Activated T-helper 9 cell treated with anti-CD3 and anti-CD28 coated beads, Interleukin-2, amount 50 U/mL, for 16 hours (primary cell): ENCODE results near the gene SUN3.
A peak's percentile ranks its signal among the peaks of the same experiment; 100 is the strongest.
"Not testable (repeated sequence)": the region's sequence is repeated elsewhere in the genome, so short reads cannot be mapped to it uniquely, and the experiment has no call there.

Source experiments
- DNase-seq: peaks from one replicate; pipeline ENCODE4 v3.0.0-alpha.2; 2020; ENCODE audit warnings: low read depth

SUN3 gene

DNA sequence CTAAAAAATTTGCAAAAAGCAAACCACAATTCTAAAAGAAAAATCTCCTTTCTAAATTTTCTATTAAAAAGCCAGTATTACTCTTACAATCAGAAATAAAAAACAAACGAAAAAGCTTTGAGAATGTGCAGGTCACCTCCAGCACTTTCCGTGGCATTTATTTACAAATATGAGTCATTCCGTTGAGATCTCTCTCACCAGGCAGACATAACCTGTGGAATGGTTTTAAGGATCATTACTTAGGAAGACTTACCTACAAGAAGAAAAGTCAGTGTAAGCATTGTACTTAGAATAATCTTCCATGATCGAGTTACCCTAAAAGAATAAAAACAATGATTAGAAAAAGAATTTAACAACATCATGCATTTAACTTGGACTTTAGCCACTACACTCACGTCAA is 3.3 kb downstream of the SUN3 start:
- DNase-seq = no peak

DNA sequence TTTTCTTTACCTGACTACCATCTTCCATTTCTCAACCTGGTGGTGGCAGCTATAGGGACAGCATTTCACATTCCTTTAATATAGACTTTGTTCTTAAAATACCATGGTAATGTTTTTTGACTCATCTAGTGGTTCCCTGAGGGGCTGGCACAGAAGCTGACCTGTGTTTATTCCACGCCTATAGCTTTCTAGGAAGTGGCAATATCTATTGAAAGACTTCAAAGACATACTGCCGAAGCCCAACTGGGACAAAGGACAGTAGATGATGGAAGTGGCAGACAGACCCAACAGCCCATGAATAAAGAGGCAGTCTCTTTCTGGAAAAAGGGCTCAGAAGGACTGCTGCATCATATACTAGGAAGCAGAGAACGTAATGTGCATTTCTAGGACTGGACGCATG is 11.2 kb downstream of the SUN3 start:
- DNase-seq = no peak

DNA sequence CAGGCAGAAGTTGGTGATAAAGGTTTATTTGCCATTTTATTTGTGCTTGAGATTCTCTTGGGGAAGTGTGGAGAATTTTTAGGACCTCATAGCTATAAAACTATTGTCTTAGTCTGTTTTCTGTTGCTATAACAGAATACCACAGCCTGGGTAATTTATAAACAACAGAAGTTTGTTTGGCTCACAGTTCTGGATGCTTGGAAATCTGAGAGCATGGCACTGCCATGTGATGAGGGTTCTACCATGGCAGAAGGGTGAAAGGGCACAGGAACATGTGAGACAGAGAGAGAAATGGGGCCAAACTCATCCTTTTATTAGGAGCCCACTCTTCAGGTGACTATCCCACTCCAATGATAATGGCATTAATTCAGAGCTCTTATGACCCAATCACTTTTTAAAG is 12.3 kb downstream of the SUN3 start:
- DNase-seq = no peak

DNA sequence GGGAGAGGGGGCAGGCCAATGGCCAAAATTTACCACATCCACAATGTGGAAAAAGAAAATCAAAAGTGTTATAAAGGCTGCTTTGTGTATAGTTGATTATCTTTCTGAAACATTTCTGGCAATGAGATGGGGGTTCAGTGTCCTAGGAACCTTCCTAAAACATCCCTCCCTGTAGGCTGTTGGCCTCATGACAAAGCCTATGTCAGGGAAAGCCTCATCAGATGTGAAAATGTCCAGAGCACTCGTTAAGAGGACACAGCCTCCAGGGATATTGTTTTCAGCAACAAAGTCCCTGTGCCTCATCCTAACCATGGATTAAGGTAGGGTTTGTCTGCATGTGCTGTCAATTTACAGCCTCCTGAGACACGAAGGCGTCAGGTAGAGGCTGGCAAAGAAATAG is 17.0 kb downstream of the SUN3 start:
- DNase-seq = no peak

DNA sequence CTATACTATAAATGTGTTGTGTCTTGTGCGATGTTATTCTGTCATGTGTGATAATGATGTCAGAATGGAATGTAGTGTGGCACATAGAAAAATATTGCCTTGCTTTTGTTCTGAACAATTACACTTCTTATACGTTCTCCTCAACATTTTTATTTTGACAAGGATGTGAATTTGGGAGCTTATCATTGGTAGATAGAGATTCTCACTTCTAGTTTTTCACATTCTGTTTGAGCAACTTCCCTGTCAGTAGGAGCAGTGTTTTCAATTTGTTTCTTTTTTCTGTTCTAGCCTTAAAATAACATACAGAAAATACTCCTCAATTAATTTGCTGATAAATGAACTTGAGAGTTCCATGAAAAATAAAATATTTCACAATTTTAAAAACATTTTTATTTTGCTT is 17.6 kb downstream of the SUN3 start:
- no peak for DNase-seq

DNA sequence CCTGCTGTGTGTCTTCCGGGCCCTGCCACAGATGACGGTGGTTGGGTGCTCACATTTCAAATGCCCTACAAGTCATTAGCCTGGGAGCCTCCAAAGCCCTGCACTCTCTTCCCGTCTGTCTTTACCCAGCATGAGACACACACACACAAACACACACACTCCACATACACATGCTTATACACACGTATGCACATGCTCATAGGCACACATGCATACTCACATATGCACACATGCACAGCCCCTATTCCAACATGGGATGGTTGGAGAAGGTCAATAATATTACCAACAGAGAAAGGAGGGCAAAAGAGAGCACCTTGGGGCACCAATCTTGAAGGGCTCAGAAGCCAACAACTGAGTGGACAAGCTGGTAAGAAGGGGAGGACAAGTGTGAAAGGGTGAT is 19.0 kb downstream of the SUN3 start:
- DNase-seq = no peak

DNA sequence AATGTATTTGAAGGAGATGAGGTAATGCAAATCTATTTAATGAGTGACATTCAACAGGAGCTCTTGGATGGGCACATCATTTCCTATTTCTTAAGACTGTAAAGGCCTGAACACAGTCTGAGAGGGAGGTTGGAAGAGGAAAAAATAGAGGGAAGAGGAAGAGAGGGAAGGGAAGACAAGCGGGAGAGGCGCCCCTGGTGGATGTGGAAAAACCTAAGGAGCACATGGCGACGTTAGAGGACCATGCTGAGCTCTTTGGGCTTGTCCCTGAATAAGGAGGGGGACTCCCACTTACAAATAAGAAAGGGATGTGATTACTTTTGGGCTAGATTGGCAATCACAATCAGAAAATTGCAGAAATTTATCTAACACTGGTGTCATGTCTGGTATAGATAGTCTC is 19.6 kb downstream of the SUN3 start:
- no peak for DNase-seq

DNA sequence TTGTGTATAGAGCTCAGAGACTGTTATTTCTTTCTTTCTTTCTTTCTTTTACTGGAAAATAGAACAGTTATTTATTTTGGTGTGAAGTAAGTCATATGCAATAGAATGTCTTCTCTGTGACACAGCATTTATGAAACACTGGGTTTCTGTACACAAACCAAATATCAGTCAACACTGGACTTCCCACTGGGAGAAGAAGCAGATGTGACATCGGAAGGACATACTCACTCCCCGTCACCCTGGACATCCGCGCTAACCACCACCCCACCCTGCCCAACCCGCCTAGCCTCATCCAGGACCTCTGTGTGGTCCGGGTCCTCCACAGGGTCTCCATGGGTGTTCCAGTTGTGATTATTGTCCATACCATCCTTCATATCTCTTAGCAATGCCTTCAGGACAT is 22.0 kb downstream of the SUN3 start:
- DNase-seq = no peak

DNA sequence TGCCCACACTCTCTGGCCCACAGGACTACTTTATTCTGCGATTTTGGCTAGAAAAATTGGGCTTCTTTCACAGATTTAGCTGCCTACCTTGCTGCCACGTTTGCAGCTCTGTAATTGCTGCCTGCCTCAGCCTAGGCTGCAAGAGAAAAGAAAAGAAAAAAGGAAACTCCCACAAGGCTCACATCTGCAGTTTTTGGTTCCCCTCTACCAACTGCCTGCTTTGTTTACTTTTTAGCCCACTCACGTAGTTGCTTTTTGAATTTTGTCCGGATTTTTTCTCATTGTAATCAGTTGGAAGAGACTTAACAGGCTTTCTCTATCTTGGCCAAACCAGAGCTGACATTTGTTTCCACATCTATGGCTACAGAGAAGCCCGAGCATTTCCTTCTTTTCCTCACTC is 24.3 kb downstream of the SUN3 start:
- no peak for DNase-seq

DNA sequence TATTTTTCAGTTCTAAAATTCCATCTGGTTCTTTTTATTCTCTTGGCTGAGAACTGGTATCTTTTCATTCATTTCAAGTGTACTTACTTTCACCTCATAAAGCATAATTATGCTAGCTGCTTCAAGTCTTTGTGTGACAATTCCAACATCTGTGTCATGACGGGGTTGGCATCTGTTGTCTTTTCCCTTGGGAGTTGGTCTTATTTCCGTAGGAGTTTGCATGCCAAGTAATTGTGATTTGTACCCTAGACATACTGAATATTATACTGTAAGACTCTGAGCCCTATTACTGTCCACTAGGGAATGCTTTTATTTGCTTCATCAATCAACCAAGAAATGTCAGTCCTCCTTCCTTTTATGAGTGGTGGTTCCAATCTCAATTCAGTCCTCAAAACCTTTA is 24.9 kb downstream of the SUN3 start:
- DNase-seq = no peak

DNA sequence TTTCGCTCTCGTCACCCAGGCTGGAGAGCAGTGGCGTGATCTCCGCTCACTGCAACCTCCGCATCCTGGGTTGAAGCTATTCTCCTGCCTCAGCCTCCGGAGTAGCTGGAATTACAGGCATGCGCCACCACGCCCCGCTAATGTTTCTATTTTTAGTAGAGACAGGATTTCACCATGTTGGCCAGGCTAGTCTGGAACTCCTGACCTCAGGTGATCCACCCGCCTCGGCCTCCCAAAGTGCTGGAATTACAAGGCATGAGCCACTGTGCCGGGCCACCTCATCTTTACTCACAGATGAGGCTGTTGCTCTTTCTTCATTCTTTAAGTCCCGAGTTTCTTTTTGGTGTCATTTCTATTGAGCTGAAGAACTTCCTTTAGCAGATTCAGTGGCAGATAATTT is 28.7 kb downstream of the SUN3 start:
- DNase-seq = not testable (repeated sequence)

DNA sequence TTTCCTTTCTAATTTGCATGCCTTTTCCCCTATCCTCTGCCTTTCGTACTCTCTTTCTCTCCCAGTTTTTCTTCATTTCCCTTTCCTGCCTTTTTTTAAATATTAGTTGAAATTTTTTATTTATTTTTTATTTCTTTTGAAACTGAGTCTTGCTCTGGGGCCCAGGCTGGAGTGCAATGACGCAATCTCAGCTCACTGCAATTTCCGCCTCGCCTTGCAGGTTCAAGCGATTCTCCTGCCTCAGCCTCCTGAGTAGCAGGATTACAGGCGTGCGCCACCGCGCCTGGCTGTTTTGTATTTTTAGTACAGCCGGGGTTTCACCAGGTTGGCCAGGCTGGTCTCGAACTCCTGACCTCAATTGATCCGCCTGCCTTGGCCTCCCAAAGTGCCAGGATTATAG is 29.5 kb downstream of the SUN3 start:
- DNase-seq = no peak

DNA sequence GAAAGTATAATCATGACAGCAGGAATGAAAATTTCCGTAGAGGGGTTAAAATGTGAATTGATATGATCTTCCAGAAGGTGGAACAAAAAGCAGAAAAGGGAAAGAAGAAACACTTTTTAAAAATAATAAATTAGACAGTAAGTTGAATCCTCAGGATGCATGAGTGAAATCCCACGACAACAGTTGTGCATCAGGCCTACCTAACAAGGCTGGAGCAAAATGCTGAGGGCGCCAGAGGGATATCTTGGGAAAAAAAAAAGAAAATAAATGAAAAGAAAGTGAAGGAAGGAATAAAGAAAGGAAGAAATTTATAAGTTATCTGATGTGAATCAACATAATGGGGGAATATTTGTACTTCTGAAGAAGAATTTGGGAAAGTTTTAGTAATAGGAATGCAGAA is 36.5 kb downstream of the SUN3 start:
- DNase-seq = no peak

DNA sequence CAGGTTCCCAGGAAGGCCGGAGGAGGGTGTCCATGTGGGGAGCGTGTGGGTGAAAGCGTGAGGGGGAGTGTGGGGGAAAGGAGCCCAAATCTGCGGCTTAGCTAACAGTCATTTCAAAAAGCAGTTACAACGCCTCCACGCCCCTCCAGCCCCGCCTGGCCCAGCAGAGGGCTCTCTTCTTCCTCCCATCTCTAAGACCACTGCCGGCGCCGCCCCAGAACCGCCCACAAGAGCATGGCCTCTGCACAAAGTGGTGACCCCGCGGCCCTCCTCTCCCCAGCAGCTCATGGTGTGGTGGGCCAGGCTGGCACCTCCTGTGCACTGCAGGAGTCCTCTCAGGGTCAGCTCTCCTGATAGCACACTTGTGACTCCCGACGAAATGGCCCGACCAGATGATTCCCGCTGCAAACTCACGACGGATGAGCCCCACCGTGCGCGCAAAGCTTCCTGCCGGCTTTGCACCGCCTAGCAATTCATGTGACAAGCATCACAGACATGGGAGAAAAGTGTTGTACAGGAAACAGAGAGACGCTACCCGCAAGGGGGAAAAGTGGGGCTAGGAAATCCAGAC is 37.1 kb downstream of the SUN3 start:
- peak; percentile 78 for DNase-seq

DNA sequence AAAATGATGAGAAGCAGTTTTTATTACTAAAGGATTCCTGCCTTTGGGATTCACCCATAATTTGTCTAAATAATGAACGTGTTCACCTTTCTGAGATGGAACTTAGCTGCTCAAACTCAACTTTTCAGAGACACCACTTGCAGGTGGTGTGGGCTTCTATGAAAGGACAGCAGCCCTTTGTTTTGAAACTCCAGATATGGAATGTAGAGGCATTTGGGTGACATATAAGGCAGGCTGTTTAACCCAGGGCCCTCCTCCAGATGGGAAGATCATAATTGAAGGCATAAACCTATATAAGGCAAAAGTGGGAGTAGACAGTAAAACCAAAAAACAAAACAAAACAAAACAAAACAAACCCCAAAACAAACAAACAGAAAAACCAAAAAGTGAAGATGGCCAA is 37.6 kb downstream of the SUN3 start:
- DNase-seq = no peak

DNA sequence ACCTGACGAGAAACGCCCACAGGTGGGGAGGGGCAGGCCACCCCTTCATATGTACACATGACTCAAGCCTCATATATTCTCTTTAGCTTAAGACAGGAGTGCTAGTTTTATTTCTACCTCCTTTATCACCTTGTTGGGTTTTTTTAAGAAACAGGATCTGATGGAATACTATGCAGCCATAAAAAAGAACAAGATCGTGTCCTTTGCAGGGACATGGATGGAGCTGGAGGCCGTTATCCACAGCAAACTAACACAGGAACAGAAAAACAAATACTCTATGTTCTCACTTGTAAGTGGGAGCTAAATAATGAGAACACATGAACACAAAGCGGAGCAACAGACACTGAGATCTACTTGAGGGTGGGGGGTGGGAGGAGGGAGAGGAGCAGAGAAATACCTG is 38.3 kb downstream of the SUN3 start:
- no peak for DNase-seq

DNA sequence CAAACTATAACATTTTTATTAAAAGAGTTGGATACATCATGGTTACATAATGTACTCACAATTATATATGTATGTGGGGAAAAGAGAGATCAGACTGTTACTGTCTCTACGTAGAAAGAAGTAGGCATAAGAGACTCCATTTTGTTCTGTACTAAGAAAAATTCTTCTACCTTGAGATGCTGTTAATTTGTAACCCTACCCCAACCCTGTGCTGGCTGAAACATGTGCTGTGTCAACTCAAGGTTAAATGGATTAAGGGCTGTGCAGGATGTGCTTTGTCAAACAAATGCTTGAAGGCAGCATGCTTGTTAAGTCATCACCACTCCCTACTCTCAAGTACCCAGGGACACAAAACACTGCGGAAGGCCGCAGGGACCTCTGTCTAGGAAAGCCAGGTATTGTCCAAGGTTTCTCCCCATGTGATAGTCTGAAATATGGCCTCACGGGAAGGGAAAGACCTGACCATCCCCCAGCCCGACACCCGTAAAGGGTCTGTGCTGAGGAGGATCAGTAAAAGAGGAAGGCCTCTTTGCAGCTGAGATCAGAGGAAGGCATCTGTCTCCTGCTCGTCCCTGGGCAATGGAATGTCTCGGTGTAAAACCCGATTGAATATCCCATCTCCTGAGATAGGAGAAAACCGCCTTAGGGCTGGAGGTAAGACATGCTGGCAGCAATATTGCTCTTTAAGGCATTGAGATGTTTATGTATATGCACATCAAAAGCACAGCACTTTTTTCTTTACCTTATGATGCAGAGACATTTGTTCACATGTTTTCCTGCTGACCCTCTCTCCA is 39.1 kb downstream of the SUN3 start:
- not testable (repeated sequence) for DNase-seq

DNA sequence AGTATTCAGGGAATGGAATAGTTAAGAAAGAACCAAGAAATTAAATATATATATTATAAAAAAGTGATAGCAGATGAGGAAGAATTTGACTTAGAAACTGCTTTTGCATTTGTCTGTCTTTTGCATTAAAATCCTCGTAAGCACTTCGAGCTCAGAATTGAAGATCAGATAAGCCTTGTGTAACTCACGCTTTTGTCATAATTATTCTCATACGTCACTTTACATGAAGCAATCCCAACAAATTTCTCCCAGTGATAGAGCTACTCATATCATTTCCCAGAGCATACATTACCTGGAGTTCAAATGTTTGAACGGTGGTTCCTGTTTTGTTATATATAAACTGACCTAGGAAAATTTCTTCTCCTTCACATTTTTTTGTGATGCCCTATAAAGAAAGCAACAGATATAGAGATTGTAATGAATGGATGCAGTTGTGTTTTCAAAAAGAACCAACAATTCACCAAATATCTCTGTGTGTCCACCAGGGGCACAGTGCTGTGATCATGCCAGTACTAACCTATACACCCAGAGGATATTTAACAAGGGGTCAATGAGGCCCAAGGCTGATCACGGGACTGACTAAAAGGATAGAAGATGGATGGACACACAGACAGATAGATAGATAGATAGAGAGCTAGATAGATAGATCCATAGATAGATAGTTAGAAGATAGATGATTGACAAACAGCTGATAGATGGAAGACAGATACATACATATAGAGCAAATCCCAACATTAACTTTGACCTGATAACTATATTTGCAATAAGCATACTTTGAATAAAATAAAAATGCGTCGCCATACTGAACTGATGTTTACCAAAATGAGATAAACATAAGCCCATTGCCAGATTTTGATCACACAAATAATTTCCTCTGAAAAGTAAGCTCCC is 40.2 kb downstream of the SUN3 start:
- no peak for DNase-seq

DNA sequence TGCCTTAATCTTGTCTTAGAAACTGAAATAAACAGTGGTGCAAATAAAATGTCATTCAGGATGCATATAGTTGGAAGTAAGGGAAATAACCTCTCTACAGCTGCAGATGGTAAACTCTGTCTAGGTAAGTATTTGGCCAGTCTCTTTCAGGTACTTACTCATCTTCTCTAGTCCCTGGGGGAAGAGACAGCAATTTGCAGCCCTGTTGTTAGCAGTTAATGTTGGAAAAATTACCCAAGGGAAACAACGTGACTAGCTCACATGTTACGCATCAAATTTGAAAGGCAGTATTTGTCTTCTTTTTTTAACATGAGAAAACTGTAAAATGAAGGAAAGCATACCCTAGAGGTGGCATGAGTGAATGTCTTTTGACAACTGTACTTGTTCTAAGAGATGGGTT is 46.3 kb downstream of the SUN3 start:
- no peak for DNase-seq

DNA sequence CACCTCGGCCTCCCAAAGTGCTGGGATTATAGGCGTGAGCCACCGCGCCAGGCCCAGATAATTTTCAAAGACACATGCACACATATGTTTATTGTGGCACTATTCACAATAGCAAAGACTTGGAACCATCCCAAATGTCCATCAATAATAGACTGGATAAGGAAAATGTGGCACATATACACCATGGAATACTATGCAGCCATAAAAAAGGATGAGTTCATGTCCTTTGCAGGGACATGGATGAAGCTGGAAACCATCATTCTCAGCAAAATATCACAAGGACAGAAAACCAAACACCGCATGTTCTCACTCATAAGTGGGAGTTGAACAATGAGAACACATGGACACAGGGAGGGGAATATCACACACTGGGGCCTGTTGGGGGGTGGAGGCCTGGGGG is 48.3 kb downstream of the SUN3 start:
- not testable (repeated sequence) for DNase-seq

DNA sequence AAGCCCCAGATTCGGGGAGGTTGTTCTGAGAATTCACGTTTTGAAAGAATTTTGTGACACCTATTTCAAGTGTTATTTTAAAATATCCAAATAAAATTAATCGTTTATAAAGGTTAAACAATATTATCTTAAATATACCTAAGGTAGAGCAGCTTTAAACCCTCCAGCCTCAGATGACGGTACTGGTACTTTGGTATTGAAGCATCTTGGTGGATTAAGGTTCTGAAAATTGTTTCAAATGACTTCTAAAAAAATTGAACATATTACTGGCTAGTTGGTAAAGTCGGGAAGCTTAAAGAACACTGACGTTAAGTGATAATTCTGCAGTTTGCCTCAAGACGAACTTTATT is 49.1 kb downstream of the SUN3 start:
- DNase-seq = no peak

DNA sequence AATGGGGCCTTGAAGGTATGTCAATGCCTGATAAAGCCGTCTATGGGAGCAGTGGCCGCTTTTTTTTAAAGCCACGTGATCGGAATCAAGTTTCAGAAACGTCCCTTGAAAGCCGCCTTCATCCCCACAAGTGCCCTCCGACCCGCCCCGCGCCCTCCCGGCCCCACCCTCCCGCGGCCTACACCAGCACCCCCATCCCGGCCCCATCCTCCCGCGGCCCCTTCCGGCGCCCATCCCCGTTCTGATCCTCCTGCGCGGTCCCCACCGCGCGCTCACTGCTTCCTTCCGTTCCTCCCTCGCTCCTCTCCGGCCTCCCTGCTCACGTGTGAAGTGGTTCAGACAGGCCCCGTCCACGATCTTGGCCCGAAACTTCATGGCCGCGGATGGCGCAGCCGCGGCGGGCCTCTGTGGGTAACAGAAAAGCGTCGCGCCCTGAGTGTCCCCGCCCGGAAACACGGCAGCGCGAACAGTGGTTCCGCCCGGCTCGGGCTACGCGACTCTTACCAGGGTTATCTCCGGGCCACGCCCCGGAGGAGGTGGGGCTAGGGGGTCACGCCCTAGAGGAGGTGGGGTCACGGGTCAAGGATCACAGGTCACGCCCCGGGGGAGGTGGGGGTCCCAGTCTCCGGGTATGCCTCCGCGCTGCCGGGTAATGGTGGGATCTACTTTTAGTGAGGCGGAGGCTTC is 49.6 kb downstream of the SUN3 start, which contains the start of gene HUS1:
TSS of gene HUS1 (minus strand) at position 471 of the 687 bp plus-strand sequence. CDS start at position 375, 96 bp downstream.
- DNase-seq = peak; percentile 87

DNA sequence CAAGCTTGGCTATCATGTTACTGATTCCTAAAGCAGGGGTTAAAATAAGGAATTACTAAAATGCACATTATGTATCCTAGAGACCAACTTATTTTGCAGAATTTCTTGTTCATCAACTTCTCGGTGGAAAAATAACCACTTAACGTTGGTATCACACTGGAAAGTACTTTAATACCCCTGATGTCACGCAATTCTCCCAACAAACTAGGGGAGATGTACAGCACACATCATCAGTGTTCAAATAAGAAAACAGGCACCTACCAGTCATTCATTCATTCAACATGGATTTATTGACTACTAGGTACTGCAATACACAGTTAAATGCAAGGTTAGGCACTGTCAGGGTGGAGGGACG is 50.1 kb downstream of the SUN3 start:
- no peak for DNase-seq
